NT2/D1 (cell line): ENCODE measurements around the gene SLC47A2.

Experiments
- SUZ12 ChIP-seq: IDR thresholded peaks from 2 replicates; pipeline ENCODE4 v1.6.1; 2011; ENCODE audit not compliant: insufficient read length, insufficient read depth; ENCODE audit errors: extremely low read depth
- YY1 ChIP-seq: IDR thresholded peaks from 2 replicates; pipeline ENCODE4 v1.6.1; 2011; ENCODE audit not compliant: insufficient read length, insufficient read depth
- ZNF274 ChIP-seq: IDR thresholded peaks from 2 replicates; pipeline ENCODE4 v1.6.1; 2011; ENCODE audit warnings: mild to moderate bottlenecking, low read depth, low read length

GRCh38 chr17:19712436-19713004 is 3.9 kb downstream of the SLC47A2 start:
- TF ChIP-seq YY1 (no peak), ZNF274 (no peak), SUZ12 (no peak)
